ENCODE measurements around the gene ALG6.

Gene ALG6

GRCh38 chr1:63448731-63449246 is 81.4 kb downstream of the ALG6 start:
- no peak for TF ChIP-seq CTCF (IDR thresholded peaks at IDR 0.05; ENCODE audit: extremely low read depth, missing control alignments)
- no peak for DNase-seq (ENCODE audit: low spot score)

- TF ChIP-seq CTCF (IDR thresholded peaks at IDR 0.05; ENCODE audit: extremely low read depth, missing control alignments), result no peak
- no peak for DNase-seq (ENCODE audit: low spot score)
Measured at GRCh38 chr1:63450416-63450815, 83.0 kb downstream of the ALG6 start.

GRCh38 chr1:63453232-63453631 is 85.8 kb downstream of the ALG6 start:
- no peak for TF ChIP-seq CTCF (IDR thresholded peaks at IDR 0.05; ENCODE audit: extremely low read depth, missing control alignments)
- DNase-seq (ENCODE audit: low spot score), result no peak

GRCh38 chr1:63454269-63454668 is 86.8 kb downstream of the ALG6 start:
- TF ChIP-seq CTCF (IDR thresholded peaks at IDR 0.05; ENCODE audit: extremely low read depth, missing control alignments), result no peak
- DNase-seq (ENCODE audit: low spot score), result no peak

GRCh38 chr1:63458750-63459149 is 91.3 kb downstream of the ALG6 start:
- no peak for TF ChIP-seq CTCF (IDR thresholded peaks at IDR 0.05; ENCODE audit: extremely low read depth, missing control alignments)

GRCh38 chr1:63461661-63462230 is 94.3 kb downstream of the ALG6 start:
- DNase-seq (ENCODE audit: low spot score), result no peak
- no peak for TF ChIP-seq CTCF (IDR thresholded peaks at IDR 0.05; ENCODE audit: extremely low read depth, missing control alignments)

More at GRCh38 chr1:63458750-63459149, 91.3 kb downstream of the ALG6 start:
- no peak for DNase-seq (ENCODE audit: low spot score)

GRCh38 chr1:63463248-63463647 is 95.8 kb downstream of the ALG6 start:
- TF ChIP-seq CTCF (IDR thresholded peaks at IDR 0.05; ENCODE audit: extremely low read depth, missing control alignments), result no peak

More at GRCh38 chr1:63463248-63463647, 95.8 kb downstream of the ALG6 start:
- no peak for DNase-seq (ENCODE audit: low spot score)
